Colonic mucosa (tissue), 4 donors: ENCODE data around the gene GPR33. TPM values are rescaled to one million over a fixed set of nuclear protein-coding genes. Genes with fewer than 3 reads are reported as not detected.

Experiments used
- DNase-seq: peaks from one replicate; pipeline ENCODE4 v3.0.0-alpha.2; 2020
- H3K27ac ChIP-seq: fragments of 200-600 bp; one replicate; pipeline ENCODE4 v1.8.0; 2021
- H3K27me3 ChIP-seq: fragments of 200-600 bp; one replicate; pipeline ENCODE4 v1.8.0; 2021
- H3K36me3 ChIP-seq: fragments of 200-600 bp; one replicate; pipeline ENCODE4 v1.8.0; 2021
- H3K4me1 ChIP-seq: fragments of 200-600 bp; one replicate; pipeline ENCODE4 v1.8.0; 2021; ENCODE audit warnings: mild to moderate bottlenecking
- H3K4me3 ChIP-seq: fragments of 200-600 bp; one replicate; pipeline ENCODE4 v1.8.0; 2021
- H3K9ac ChIP-seq, 2 donors: one replicate each; pipeline ENCODE4 v1.7.0; 2013; ENCODE audit warnings: control low read depth in 2 of 2, low read depth in 2 of 2, low read length in 2 of 2
- H3K9me3 ChIP-seq: fragments of 200-600 bp; one replicate; pipeline ENCODE4 v1.8.0; 2021
- intact Hi-C: fragments of 100-400 bp; cut with DNase I; formaldehyde crosslinking; loops from one replicate; pipeline ENCODE4 v1.14.1; 2022
- total RNA-seq, 2 donors: library from RNA; stranded (reverse); fragmentation: NEBNext Ultra II Directional in 1 of 2; extraction: Animal tissue kit (Norgen Biotek cat#: 25700) in 1 of 2; gene quantifications; one replicate each; pipeline ENCODE4 v1.2.1, GENCODE V29; 2021
- TF ChIP-seq, protein P1 (sequence below): fragments of 200-600 bp; IDR thresholded peaks from one replicate; pipeline ENCODE4 v1.8.0; 2022; ENCODE audit warnings: antibody characterized with exemption, mild to moderate bottlenecking
- donor health status: healthy.
- donor health status: DM: no; HTN: no; CAD: no.
- donor health status: DM: no; HTN: no; CAD: no.

GPR33 gene
- total RNA-seq, 2 donors from 2014 or later, result not detected

DNA sequence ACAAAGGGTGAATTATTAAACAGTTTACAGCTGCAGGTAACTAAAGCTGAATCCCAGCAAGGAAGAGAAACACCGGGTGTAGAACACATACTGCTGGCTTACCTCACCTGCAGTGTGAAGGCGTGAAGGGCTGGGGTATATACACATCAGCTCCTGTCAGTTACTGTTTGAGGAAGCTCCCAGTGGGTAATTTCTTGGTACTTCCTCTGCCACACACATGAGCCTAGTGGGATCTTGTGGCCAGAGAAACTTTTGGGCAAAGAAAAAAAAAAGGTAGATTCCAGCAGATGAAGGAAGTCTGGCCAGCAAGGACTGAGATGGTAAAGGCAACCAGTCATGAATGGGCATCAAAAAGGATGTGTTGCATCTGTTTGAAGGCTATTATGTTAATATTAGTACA is 14.0 kb upstream of the GPR33 start:
- no peaks in the 10 kb centered on the region for H3K4me1 ChIP-seq
- H3K27me3 ChIP-seq, result no peaks in the 10 kb centered on the region
- H3K4me3 ChIP-seq, result no peak overlapping the region
- no peaks in the 10 kb centered on the region for H3K9me3 ChIP-seq
- intact Hi-C loops, result loop anchor here (10.0 kb wide), 1 partner anchor 963 kb away; no protein-coding TSS in a partner anchor
- H3K27ac ChIP-seq, result no peak overlapping the region
- DNase-seq, result no peak
- H3K9ac ChIP-seq, result no peak overlapping the region
- H3K36me3 ChIP-seq, result no peaks in the 10 kb centered on the region
- TF ChIP-seq, protein P1, sequence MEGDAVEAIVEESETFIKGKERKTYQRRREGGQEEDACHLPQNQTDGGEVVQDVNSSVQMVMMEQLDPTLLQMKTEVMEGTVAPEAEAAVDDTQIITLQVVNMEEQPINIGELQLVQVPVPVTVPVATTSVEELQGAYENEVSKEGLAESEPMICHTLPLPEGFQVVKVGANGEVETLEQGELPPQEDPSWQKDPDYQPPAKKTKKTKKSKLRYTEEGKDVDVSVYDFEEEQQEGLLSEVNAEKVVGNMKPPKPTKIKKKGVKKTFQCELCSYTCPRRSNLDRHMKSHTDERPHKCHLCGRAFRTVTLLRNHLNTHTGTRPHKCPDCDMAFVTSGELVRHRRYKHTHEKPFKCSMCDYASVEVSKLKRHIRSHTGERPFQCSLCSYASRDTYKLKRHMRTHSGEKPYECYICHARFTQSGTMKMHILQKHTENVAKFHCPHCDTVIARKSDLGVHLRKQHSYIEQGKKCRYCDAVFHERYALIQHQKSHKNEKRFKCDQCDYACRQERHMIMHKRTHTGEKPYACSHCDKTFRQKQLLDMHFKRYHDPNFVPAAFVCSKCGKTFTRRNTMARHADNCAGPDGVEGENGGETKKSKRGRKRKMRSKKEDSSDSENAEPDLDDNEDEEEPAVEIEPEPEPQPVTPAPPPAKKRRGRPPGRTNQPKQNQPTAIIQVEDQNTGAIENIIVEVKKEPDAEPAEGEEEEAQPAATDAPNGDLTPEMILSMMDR, result no peak

DNA sequence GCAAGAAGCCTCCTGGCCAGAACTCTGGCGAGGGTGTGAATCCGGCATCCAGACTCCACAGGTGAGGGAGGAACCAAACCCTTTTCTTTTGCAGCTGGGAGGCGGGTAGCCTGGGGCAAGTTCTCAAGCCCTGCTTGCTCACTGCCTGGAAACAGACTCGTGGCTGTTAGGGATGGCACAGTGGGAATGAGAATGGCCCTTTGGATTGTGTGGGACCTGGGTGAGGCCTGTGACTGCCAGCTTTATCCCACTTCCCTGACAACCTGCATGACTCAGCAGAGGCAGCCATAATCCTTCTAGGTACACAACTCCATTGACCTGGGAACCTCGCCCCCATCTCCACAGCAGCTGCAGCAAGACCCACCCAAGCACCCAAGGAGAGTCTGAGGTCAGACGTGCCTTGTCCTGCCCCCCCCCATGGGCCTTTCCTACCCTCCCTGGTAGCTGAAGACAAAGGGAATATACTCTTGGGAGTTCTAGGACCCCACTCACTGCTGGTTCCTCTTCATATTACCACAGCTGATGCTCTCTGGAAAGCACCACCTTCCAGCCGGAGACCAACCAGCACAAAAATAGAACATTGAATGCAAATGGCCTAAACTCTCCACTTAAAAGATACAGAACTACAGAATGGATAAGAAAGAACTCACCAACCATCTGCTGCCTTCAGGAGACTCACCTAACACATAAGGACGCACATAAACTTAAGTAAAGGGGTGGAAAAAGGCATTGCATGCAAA is 5.1 kb upstream of the GPR33 start:
- Histone ChIP-seq H3K9ac (no peak overlapping the region), H3K4me3 (no peak overlapping the region)
- intact Hi-C loops, result no loop called here

DNA sequence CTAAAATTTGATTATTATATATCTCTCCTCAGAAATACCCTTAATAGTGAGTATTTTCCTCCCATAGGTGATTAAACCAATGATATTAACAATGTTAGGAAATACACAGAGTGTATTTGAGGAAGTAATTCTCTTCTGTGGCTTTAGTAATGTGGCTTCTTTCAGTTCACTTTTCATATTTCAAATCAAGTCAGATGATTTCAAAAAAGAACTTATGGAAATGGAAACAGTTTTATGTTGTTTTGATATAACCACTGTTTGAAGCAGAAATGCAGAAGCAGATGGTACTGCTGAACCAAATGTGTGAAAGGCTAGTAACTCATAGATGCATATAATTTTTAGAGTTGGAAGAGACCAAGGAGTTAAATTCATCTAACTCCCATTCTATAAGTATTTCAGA is 1.9 kb upstream of the GPR33 start:
- no peak for DNase-seq
- H3K27ac ChIP-seq, result no peak overlapping the region
- TF ChIP-seq, protein P1, result no peak
- H3K27me3 ChIP-seq, result no peaks in the 10 kb centered on the region
- intact Hi-C loops, result no loop called here
- H3K9ac ChIP-seq, result no peak overlapping the region
- no peak overlapping the region for H3K4me3 ChIP-seq
- H3K4me1 ChIP-seq, result no peaks in the 10 kb centered on the region
- H3K9me3 ChIP-seq, result no peaks in the 10 kb centered on the region
- no peaks in the 10 kb centered on the region for H3K36me3 ChIP-seq

More for the DNA sequence above, 5.1 kb upstream of the GPR33 start:
- H3K36me3 ChIP-seq, result no peaks in the 10 kb centered on the region
- no peak for DNase-seq
- no peaks in the 10 kb centered on the region for H3K4me1 ChIP-seq
- no peaks in the 10 kb centered on the region for H3K9me3 ChIP-seq
- H3K27ac ChIP-seq, result no peak overlapping the region
- no peaks in the 10 kb centered on the region for H3K27me3 ChIP-seq
- TF ChIP-seq, protein P1, result no peak

DNA sequence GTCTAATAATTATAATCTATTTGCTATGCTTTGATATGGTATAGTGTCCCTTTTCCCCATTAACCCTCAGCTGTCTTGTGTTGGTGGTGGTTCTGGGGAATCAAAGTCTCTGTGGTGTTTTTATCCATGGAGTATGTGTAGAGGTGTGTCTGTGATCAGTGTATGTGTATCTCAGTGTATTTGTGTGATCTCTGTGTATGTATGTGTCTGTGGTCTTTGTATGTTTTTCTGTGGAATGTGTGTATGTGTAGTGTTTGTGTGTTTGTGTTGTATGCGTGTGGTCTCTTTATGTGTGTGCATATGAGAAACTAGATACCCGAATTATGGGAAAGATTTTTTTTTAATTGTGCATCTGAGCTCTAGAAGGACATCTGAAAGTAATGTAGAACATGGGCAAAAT is 1.1 kb downstream of the GPR33 start:
- Histone ChIP-seq H3K27me3 (no peaks in the 10 kb centered on the region), H3K4me3 (no peak overlapping the region)
- intact Hi-C loops, result no loop called here

DNA sequence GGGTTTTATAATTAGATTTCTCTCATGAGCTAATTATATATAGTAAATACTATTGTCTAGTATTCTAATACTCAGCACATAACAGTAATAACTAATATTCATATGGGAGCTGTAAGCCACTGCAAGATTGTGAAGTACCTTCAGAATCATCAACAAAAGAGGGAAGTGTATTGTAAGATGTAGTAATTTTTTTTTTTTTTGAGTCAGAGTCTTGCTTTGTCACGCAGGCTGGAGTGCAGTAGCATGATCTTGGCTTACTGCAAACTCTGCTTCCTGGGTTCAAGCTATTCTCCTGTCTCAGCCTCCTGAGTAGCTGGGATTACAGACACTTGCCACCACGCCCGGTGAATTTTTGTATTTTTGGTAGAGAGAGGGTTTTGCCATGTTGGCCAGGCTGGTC is 3.1 kb downstream of the GPR33 start:
- no peaks in the 10 kb centered on the region for H3K27me3 ChIP-seq
- intact Hi-C loops, result no loop called here
- no peaks in the 10 kb centered on the region for H3K9me3 ChIP-seq
- no peak for DNase-seq
- no peaks in the 10 kb centered on the region for H3K36me3 ChIP-seq
- H3K4me1 ChIP-seq, result no peaks in the 10 kb centered on the region
- H3K27ac ChIP-seq, result no peak overlapping the region
- H3K9ac ChIP-seq, result no peak overlapping the region
- TF ChIP-seq, protein P1, result no peak
- H3K4me3 ChIP-seq, result no peak overlapping the region

More for the DNA sequence above, 1.1 kb downstream of the GPR33 start:
- TF ChIP-seq, protein P1, result no peak
- Histone ChIP-seq H3K36me3 (no peaks in the 10 kb centered on the region), H3K9ac (no peak overlapping the region), H3K9me3 (no peaks in the 10 kb centered on the region), H3K27ac (no peak overlapping the region), H3K4me1 (no peaks in the 10 kb centered on the region)
- no peak for DNase-seq
